Kidney epithelial cell (primary cell): ENCODE measurements around the gene SPNS2. TPM values are rescaled to one million over a fixed set of nuclear protein-coding genes. Genes with fewer than 3 reads are reported as not detected.

ENCODE experiments used
- total RNA-seq: library from RNA; depleted of rRNA; stranded (reverse); fragments of >200 nt; gene quantifications from 2 replicates; pipeline ENCODE4 v1.2.3, GENCODE V29; 2015

The SPNS2 gene
- total RNA-seq, 1 donor from 2014 or later, result 47.3 TPM

Other genes with a start within 250 kb of the SPNS2 start
- gene ANKFY1, start 234.9 kb upstream of the SPNS2 start, total RNA-seq, result 31.5 and 39.4 TPM in 2 replicates
- gene UBE2G1, start 132.2 kb upstream of the SPNS2 start, total RNA-seq, result 42.2 and 57.3 TPM in 2 replicates
- gene SPNS3, start 64.9 kb upstream of the SPNS2 start, total RNA-seq, result 0.58 and 0.89 TPM in 2 replicates
- 92.0 and 103 TPM in 2 replicates for gene MYBBP1A, start 56.5 kb downstream of the SPNS2 start, total RNA-seq
- gene GGT6, start 61.7 kb downstream of the SPNS2 start, total RNA-seq, result 0.07 and 0.38 TPM in 2 replicates
- 0.14 and 0.46 TPM in 2 replicates for gene SMTNL2, start 85.6 kb downstream of the SPNS2 start, total RNA-seq
- gene ALOX15, start 142.8 kb downstream of the SPNS2 start, total RNA-seq, result not detected in 2 replicates
- gene PELP1, start 205.3 kb downstream of the SPNS2 start, total RNA-seq, result 33.8 and 46.2 TPM in 2 replicates
- gene ARRB2, start 211.8 kb downstream of the SPNS2 start, total RNA-seq, result 5.8 and 6.8 TPM in 2 replicates
- gene MED11, start 232.5 kb downstream of the SPNS2 start, total RNA-seq, result 19.1 and 23.6 TPM in 2 replicates
- 1.4 and 2.9 TPM in 2 replicates for gene ZMYND15, start 241.0 kb downstream of the SPNS2 start, total RNA-seq
- 96.1 and 106 TPM in 2 replicates for gene CXCL16, start 241.0 kb downstream of the SPNS2 start, total RNA-seq